ENCODE measurements around the gene ARHGAP15. TPM values are rescaled to one million over a fixed set of nuclear protein-coding genes. Genes with fewer than 3 reads are reported as not detected.

Gene ARHGAP15
- total RNA-seq, 1 experiment from 2014 or later, result 0.41 TPM

DNA sequence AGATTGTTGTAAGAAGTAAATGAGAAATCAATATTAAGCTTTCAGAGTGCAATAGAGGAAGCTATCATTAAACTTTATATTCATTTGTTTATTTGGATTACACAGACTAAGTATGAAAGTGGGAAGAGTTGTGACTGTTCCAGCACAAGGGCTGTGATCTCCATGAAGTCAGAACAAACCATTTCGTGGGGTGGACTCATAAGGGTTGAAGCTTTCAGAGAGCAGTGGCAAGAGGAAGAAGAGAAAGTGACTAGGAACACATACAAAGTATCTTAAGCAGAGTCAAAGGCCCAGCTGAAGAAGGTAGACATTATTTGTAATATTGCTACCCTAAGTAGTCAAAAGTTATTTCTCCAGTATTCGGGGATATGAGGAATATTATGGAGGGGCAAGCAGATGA lies 117.0 kb downstream of the ARHGAP15 start:
- in situ Hi-C loops (cut with HindIII; ENCODE audit: low pct_unique_long_range_greater_than_20kb, low sequenced_read_pairs), result no loop called here
- ChIA-PET POLR2A (no interaction called here), CTCF (no interaction called here)
- BruUV-seq (replicated peaks), result no TSS peak
- ATAC-seq, result no peak
- TF ChIP-seq TCF7L2 (IDR thresholded peaks at IDR 0.05; ENCODE audit: low read depth, low read length) (no peak), SIN3A (IDR thresholded peaks at IDR 0.05; ENCODE audit: borderline replicate concordance, insufficient read depth, low read depth, low read length) (no peak), POLR2AphosphoS5 (IDR thresholded peaks at IDR 0.05; ENCODE audit: low read depth, low read length) (no peak), CTCF (IDR thresholded peaks at IDR 0.05) (no peak)
- TF ChIP-seq, protein P1, sequence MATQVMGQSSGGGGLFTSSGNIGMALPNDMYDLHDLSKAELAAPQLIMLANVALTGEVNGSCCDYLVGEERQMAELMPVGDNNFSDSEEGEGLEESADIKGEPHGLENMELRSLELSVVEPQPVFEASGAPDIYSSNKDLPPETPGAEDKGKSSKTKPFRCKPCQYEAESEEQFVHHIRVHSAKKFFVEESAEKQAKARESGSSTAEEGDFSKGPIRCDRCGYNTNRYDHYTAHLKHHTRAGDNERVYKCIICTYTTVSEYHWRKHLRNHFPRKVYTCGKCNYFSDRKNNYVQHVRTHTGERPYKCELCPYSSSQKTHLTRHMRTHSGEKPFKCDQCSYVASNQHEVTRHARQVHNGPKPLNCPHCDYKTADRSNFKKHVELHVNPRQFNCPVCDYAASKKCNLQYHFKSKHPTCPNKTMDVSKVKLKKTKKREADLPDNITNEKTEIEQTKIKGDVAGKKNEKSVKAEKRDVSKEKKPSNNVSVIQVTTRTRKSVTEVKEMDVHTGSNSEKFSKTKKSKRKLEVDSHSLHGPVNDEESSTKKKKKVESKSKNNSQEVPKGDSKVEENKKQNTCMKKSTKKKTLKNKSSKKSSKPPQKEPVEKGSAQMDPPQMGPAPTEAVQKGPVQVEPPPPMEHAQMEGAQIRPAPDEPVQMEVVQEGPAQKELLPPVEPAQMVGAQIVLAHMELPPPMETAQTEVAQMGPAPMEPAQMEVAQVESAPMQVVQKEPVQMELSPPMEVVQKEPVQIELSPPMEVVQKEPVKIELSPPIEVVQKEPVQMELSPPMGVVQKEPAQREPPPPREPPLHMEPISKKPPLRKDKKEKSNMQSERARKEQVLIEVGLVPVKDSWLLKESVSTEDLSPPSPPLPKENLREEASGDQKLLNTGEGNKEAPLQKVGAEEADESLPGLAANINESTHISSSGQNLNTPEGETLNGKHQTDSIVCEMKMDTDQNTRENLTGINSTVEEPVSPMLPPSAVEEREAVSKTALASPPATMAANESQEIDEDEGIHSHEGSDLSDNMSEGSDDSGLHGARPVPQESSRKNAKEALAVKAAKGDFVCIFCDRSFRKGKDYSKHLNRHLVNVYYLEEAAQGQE (IDR thresholded peaks at IDR 0.05; ENCODE audit: insufficient read depth in 1 of 2, low read depth in 2 of 2, low read length in 1 of 2), result no peak
- no peaks in the 10 kb centered on the region for H3K9me3 ChIP-seq (ENCODE audit: control insufficient read depth, insufficient read depth, low read depth, low read length)
- intact Hi-C loops (cut with micrococcal nuclease; ENCODE audit: unreplicated experiment), result no loop called here
- H3K36me3 ChIP-seq (ENCODE audit: control insufficient read depth, insufficient read depth, low read length), result no peaks in the 10 kb centered on the region
- no peaks in the 10 kb centered on the region for H3K27me3 ChIP-seq (ENCODE audit: control insufficient read depth, insufficient read depth, low read length)
- H3K4me1 ChIP-seq (ENCODE audit: control insufficient read depth, insufficient read depth, low read length), result no peaks in the 10 kb centered on the region
- no peak overlapping the region for H3K27ac ChIP-seq (ENCODE audit: low read length)
- no peak overlapping the region for H3K4me3 ChIP-seq (ENCODE audit: low read depth in 2 of 2, low read length in 2 of 2)
- no peak for DNase-seq (ENCODE audit: low read depth, low spot score)

DNA sequence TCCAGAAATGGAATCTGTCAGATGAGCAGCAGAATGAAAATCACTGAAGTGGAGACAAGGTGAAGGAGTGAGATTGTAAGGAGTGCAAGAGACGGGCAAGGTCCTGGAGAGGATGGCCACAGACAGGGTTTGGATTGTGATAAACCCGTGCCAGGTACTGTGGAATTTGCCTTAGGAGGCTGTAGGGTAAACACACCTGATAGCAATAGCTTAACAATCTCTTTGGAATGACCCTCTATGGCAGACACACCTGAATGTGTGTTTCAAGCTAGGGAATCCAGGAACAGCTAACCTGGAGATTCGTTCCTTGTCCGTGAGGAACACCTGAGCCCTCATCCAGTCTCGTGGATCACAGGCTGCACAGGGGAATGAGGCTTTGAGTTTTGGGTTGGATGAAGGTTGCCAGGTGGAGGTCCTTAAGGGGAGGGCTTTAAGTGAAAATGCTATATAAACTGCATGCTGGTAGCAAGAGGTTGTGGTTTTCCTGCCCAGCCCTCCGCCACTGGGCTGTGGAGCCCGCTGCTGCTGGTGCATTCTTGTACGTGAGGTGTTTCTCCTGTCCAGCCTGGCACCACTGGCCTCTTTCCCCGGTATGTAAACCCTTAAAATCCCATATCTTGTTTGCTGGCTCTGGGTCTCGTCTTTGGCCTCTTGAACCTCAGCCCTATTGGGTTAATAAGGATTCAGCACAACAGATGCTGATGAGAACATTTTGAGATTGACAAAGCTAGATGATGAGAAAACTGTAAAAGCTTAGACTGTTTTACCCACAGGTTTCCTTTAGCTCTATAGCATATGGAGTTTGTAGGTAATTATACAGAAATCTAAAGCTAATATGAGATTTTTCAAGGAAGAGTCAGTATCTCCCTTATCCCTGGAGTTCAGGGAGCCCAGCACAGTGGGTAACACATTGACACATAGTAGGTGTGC lies 117.9 kb downstream of the ARHGAP15 start:
- DNase-seq (ENCODE audit: low read depth, low spot score) (no peak), ATAC-seq (no peak)
- TF ChIP-seq POLR2AphosphoS5 (IDR thresholded peaks at IDR 0.05; ENCODE audit: low read depth, low read length) (no peak), SIN3A (IDR thresholded peaks at IDR 0.05; ENCODE audit: borderline replicate concordance, insufficient read depth, low read depth, low read length) (no peak), TCF7L2 (IDR thresholded peaks at IDR 0.05; ENCODE audit: low read depth, low read length) (no peak), CTCF (IDR thresholded peaks at IDR 0.05) (no peak)
- TF ChIP-seq, protein P1 (IDR thresholded peaks at IDR 0.05; ENCODE audit: insufficient read depth in 1 of 2, low read depth in 2 of 2, low read length in 1 of 2), result no peak
- Histone ChIP-seq H3K27me3 (ENCODE audit: control insufficient read depth, insufficient read depth, low read length) (no peaks in the 10 kb centered on the region), H3K9me3 (ENCODE audit: control insufficient read depth, insufficient read depth, low read depth, low read length) (no peaks in the 10 kb centered on the region), H3K36me3 (ENCODE audit: control insufficient read depth, insufficient read depth, low read length) (no peaks in the 10 kb centered on the region), H3K27ac (ENCODE audit: low read length) (no peak overlapping the region), H3K4me3 (ENCODE audit: low read depth in 2 of 2, low read length in 2 of 2) (no peak overlapping the region), H3K4me1 (ENCODE audit: control insufficient read depth, insufficient read depth, low read length) (no peaks in the 10 kb centered on the region)
- CTCF ChIA-PET, result no interaction called here
- in situ Hi-C loops (cut with HindIII; ENCODE audit: low pct_unique_long_range_greater_than_20kb, low sequenced_read_pairs) (no loop called here), intact Hi-C loops (cut with micrococcal nuclease; ENCODE audit: unreplicated experiment) (no loop called here)
- POLR2A ChIA-PET, result no interaction called here
- BruUV-seq (replicated peaks), result no TSS peak
